Keratinocyte (primary cell): ENCODE results near the gene EGFLAM.

ENCODE experiments used
- EZH2 ChIP-seq: IDR thresholded peaks from one replicate; pipeline ENCODE4 v1.6.1; 2012; ENCODE audit warnings: inconsistent platforms, mild to moderate bottlenecking, low read length, moderate library complexity
- TF ChIP-seq, protein P1 (sequence below), 3 experiments: IDR thresholded peaks in 1 of 3; conservative IDR thresholded peaks in 1 of 3; optimal IDR thresholded peaks in 1 of 3; 2 replicates in 2 of 3; 3 replicates in 1 of 3; pipeline versions ENCODE3 to v1.5.1; 2011; ENCODE audit warnings: low read length in 3 of 3, mild to moderate bottlenecking in 3 of 3, moderate library complexity in 2 of 3, control low read depth in 1 of 3, inconsistent platforms in 1 of 3; ENCODE audit not compliant: insufficient read depth in 2 of 3; ENCODE audit errors: extremely low read depth in 1 of 3

DNA sequence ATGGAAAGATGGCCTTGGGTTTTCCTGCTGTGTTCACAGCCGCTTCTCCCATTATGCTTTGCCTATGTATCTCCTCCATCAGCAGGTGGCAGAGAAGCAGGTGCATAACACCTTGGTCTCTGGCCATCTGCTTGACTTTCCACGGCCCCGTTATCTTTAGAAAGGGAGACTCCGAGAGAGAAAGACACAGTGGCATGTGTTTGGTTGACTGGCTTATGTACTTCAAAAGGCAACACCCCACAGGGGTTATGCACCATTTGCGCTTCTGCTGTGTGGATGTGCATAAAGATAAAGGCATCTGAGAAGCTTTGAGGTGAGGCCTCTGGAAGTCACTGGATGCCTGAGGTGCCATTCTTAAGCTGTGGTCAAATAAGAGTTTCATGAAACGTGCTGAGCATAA is 138.4 kb downstream of the EGFLAM start:
- TF ChIP-seq, protein P1, sequence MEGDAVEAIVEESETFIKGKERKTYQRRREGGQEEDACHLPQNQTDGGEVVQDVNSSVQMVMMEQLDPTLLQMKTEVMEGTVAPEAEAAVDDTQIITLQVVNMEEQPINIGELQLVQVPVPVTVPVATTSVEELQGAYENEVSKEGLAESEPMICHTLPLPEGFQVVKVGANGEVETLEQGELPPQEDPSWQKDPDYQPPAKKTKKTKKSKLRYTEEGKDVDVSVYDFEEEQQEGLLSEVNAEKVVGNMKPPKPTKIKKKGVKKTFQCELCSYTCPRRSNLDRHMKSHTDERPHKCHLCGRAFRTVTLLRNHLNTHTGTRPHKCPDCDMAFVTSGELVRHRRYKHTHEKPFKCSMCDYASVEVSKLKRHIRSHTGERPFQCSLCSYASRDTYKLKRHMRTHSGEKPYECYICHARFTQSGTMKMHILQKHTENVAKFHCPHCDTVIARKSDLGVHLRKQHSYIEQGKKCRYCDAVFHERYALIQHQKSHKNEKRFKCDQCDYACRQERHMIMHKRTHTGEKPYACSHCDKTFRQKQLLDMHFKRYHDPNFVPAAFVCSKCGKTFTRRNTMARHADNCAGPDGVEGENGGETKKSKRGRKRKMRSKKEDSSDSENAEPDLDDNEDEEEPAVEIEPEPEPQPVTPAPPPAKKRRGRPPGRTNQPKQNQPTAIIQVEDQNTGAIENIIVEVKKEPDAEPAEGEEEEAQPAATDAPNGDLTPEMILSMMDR (optimal IDR thresholded peaks at IDR 0.05 in 1 of 3, IDR thresholded peaks at IDR 0.05 in 1 of 3, conservative IDR thresholded peaks at IDR 0.05 in 1 of 3; ENCODE audit: extremely low read depth in 1 of 3, insufficient read depth in 2 of 3, low read length in 3 of 3), result no peak
- TF ChIP-seq EZH2, result no peak
